GM12878 (cell line): ENCODE measurements around the gene NFE2L3. TPM values are rescaled to one million over a fixed set of nuclear protein-coding genes. Genes with fewer than 3 reads are reported as not detected.
A peak's percentile ranks its signal among the peaks of the same experiment; 100 is the strongest.

Source experiments
- ATAC-seq: fragments of 200-7000 bp; cut with Tn5 transposase; 3 replicates; pipeline ENCODE4 v1.9.1; 2020; ENCODE audit warnings: mild to moderate bottlenecking, moderate library complexity
- BruUV-seq: library from RNA; stranded (reverse); fragments of 400-500 nt; replicated peaks from 2 replicates; lab custom pipeline; 2021; lab: Mats Ljungman, UMichigan
- CTCF ChIA-PET: fragments of 300-600 bp; sonication (Branson Sonifier 250); formaldehyde crosslinking; extraction: SDS; loops from one replicate; lab custom pipeline; 2021; ENCODE audit warnings: inconsistent platforms; lab: Yijun Ruan, JAX
- POLR2A ChIA-PET: fragments of 350-600 bp; formaldehyde crosslinking; extraction: SDS; loops from one replicate; lab custom pipeline; 2021; ENCODE audit warnings: inconsistent platforms; lab: Charles Lee
- RAD21 ChIA-PET: fragments of 300-600 bp; sonication (Branson Sonifier 250); formaldehyde crosslinking; loops from one replicate; lab custom pipeline; 2023; ENCODE audit warnings: antibody characterized with exemption; ENCODE audit not compliant: unreplicated experiment; lab: Charles Lee
- SMC1A ChIA-PET: fragments of 300-600 bp; sonication (Branson Sonifier 250); formaldehyde crosslinking; loops from one replicate; lab custom pipeline; 2023; ENCODE audit not compliant: unreplicated experiment, uncharacterized antibody; lab: Charles Lee
- DNase-seq: peaks from one replicate; pipeline ENCODE4 v3.0.0-alpha.2; 2011; ENCODE audit warnings: low read depth, low spot score
- FAIRE-seq: peaks from 3 replicates; lab custom pipeline; 2011; peaks lifted over from hg19 to GRCh38; lab: Jason Lieb, UNC
- H2AFZ ChIP-seq: 2 replicates; pipeline ENCODE4 v1.6.0; 2011; ENCODE audit warnings: low read depth, low read length, control low read depth; ENCODE audit not compliant: control insufficient read depth
- H3K27ac ChIP-seq: 2 replicates; pipeline ENCODE4 v1.5.1; 2011; ENCODE audit warnings: control low read depth; ENCODE audit not compliant: control insufficient read depth, insufficient read depth
- H3K27me3 ChIP-seq, 2 experiments: replicated peaks in 1 of 2; 2 replicates each; pipeline versions ENCODE4 v1.6.0 to v1.6.1; 2011; ENCODE audit warnings: low read length in 1 of 2; ENCODE audit not compliant: control insufficient read depth in 2 of 2, insufficient read depth in 2 of 2
- H3K36me3 ChIP-seq, 2 experiments: 2 replicates each; pipeline ENCODE4 v1.5.1; 2011; ENCODE audit warnings: low read length in 1 of 2; ENCODE audit not compliant: control insufficient read depth in 2 of 2, insufficient read depth in 2 of 2
- H3K4me1 ChIP-seq: 2 replicates; pipeline ENCODE4 v1.6.1; 2011; ENCODE audit warnings: mild to moderate bottlenecking, low read length, moderate library complexity, mixed read lengths; ENCODE audit not compliant: control insufficient read depth, insufficient read depth
- H3K4me2 ChIP-seq: 2 replicates; pipeline ENCODE4 v1.6.0; 2011; ENCODE audit warnings: control low read depth; ENCODE audit not compliant: control insufficient read depth, insufficient read depth
- H3K4me3 ChIP-seq: fragments of 200-600 bp; sonication (generic); 2 replicates; pipeline ENCODE4 v1.5.1; 2016
- H3K79me2 ChIP-seq: 2 replicates; pipeline ENCODE4 v1.6.0; 2011; ENCODE audit warnings: low read length; ENCODE audit not compliant: control insufficient read depth, insufficient read depth
- H3K9ac ChIP-seq: 2 replicates; pipeline ENCODE4 v1.8.0; 2011; ENCODE audit warnings: low read length, control low read depth, mixed read lengths; ENCODE audit not compliant: control insufficient read depth, insufficient read depth
- H3K9me3 ChIP-seq: replicated peaks from 3 replicates; pipeline ENCODE4 v1.5.1; 2011; ENCODE audit warnings: mild to moderate bottlenecking, low read length; ENCODE audit not compliant: control insufficient read depth, insufficient read depth
- H4K20me1 ChIP-seq: 2 replicates; pipeline ENCODE4 v1.6.0; 2011; ENCODE audit not compliant: control insufficient read depth, insufficient read depth
- BMI1 ChIP-seq: fragments of 450-650 bp; IDR thresholded peaks from 2 replicates; pipeline ENCODE4 v1.6.1; 2016; ENCODE audit warnings: mild to moderate bottlenecking, moderate library complexity, borderline replicate concordance
- KLF5 ChIP-seq: fragments of 450-650 bp; IDR thresholded peaks from 2 replicates; pipeline ENCODE4 v1.6.1; 2014; ENCODE audit warnings: mild to moderate bottlenecking; ENCODE audit not compliant: partially characterized antibody
- MXI1 ChIP-seq: fragments of 150-350 bp; IDR thresholded peaks from 2 replicates; pipeline ENCODE4 v1.6.1; 2011; ENCODE audit warnings: low read depth, mild to moderate bottlenecking, inconsistent platforms, low read length, improper control_type of control experiment
- RUNX3 ChIP-seq: IDR thresholded peaks from 2 replicates; pipeline ENCODE4 v1.6.1; 2012; ENCODE audit warnings: low read length, inconsistent platforms
- SKIL ChIP-seq: fragments of 450-650 bp; IDR thresholded peaks from 2 replicates; pipeline ENCODE4 v1.6.1; 2017; ENCODE audit warnings: mild to moderate bottlenecking, low read depth, inconsistent platforms; ENCODE audit not compliant: poor library complexity, severe bottlenecking
- SPI1 ChIP-seq: IDR thresholded peaks from 2 replicates; pipeline ENCODE4 v1.6.1; 2011; ENCODE audit warnings: low read depth, mild to moderate bottlenecking, low read length, moderate library complexity, borderline replicate concordance; ENCODE audit not compliant: insufficient read depth
- WGBS: methylation state at CpG from one replicate; pipeline ENCODE4 v1.1.6; 2016; ENCODE audit warnings: low lambda C conversion rate; ENCODE audit not compliant: insufficient replicate concordance, insufficient coverage; ENCODE audit errors: missing lambda C conversion rate; 5-methylcytosine and 5-hydroxymethylcytosine counted together
- in situ Hi-C: fragments of 300-500 bp; cut with MboI; formaldehyde crosslinking; loops from 9 replicates; pipeline ENCODE4 v1.14.3; 2018; ENCODE audit warnings: mixed read lengths
- intact Hi-C: fragments of 100-400 bp; cut with micrococcal nuclease; formaldehyde crosslinking; loops from one replicate; pipeline ENCODE4 v1.14.2; 2022; ENCODE audit not compliant: unreplicated experiment
- polyA plus RNA-seq, 11 experiments: library from polyadenylated mRNA; depleted of rRNA in 4 of 11; unstranded in 6 of 11; stranded (reverse) in 5 of 11; fragments of >200 nt; fragmentation: Nextera tagmentation in 4 of 11; fragmentation: Illumina TruSeq in 1 of 11; extraction: Ambion mirVana in 4 of 11; extraction: Trizol in 1 of 11; gene quantifications; 1 replicate in 1 of 11; 2 replicates in 10 of 11; pipeline versions ENCODE4 v1.2.1 to v1.2.3, GENCODE V29; 2011 to 2016; ENCODE audit warnings: inconsistent platforms in 2 of 11, missing spikeins in 2 of 11, low read depth in 1 of 11
- total RNA-seq, 4 experiments: library from RNA; depleted of rRNA in 3 of 4; stranded (reverse); fragments of >200 nt in 3 of 4; fragmentation: Illumina TruSeq in 1 of 4; extraction: Trizol in 1 of 4; gene quantifications; 2 replicates each; pipeline versions ENCODE4 v1.2.1 to v1.2.3, GENCODE V29; 2013 to 2021

The NFE2L3 gene
- total and polyA plus RNA-seq, 10 of the 15 experiments (the other 5 are each of a cell fraction or from before 2014, with no cell fraction given) = 4.4 to 34.9 (median 13.0) TPM

DNA sequence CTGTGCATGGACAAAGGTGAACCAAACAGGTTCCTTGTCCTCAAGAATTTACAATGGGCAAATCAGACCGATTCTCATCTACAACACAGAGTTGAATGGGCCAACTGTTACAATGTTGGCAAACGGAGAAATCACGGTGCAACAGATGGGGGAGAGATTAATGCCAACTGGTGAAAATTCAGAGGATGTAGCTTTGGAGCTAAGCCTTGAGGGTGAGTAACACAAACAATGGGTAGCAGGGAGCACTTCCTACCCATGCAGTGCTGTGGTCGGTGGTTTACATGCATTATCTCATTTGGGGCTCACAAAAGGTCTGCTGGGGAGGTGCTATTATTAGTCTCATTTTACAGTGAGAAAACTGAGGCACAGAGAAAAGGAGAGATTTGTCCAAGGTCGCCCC lies 902 bp upstream of the NFE2L3 start:
- WGBS = 60% methylated on average over 5 of the region's 5 CpGs
- Histone ChIP-seq H4K20me1 (no peaks in the 10 kb centered on the region; the same call in 1 of the 2 replicates), H3K4me1 (peaks cover 23% of the 10 kb centered on the region), H3K4me3 (no peak overlapping the region), H3K9me3 (no peaks in the 10 kb centered on the region), H3K4me2 (peak overlapping the region; percentile 98; the same call in 1 of the 2 replicates), H3K27me3 (no peaks in the 10 kb centered on the region), H3K9ac (no peak overlapping the region), H3K27ac (no peak overlapping the region), H3K79me2 (peaks cover 46% of the 10 kb centered on the region), H3K36me3 (no peaks in the 10 kb centered on the region), H2AFZ (peak overlapping the region; percentile 99; the same call in 1 of the 2 replicates)
- ChIA-PET SMC1A (interaction anchor here (0.7 to 3.2 kb wide), 11 partner anchors 10 to 214 kb away, joined by 3 to 30 read pairs (median 5); no protein-coding TSS in a partner anchor), CTCF (interaction anchor here (1.1 to 3.2 kb wide), 12 partner anchors 16 to 258 kb away, joined by 3 to 40 read pairs (median 8); partner anchors contain the start of gene HNRNPA2B1), RAD21 (interaction anchor here (1.1 to 3.1 kb wide), 13 partner anchors 16 to 258 kb away, joined by 3 to 54 read pairs (median 9); partner anchors contain the start of gene CBX3), POLR2A (interaction anchor here (0.5 to 2.2 kb wide), 13 partner anchors 10 to 258 kb away, joined by 3 to 42 read pairs (median 4); partner anchors contain the start of gene CBX3)
- FAIRE-seq (no peak), ATAC-seq (no peak), DNase-seq (no peak)
- intact Hi-C loops (loop anchor here (5.0 kb wide), 1 partner anchor 204 kb away; no protein-coding TSS in a partner anchor), in situ Hi-C loops (no loop called here)
- no peak for TF ChIP-seq SKIL
- no peak for TF ChIP-seq KLF5
- TF ChIP-seq RUNX3 = peak; percentile 72
- peak; percentile 4; the same call in 1 of the 2 replicates for TF ChIP-seq SPI1
- TF ChIP-seq BMI1 = no peak
- TF ChIP-seq MXI1 = no peak
- BruUV-seq = no TSS peak
